GM11168 (cell line): ENCODE measurements around the gene ACSF2.

Source experiments
- in situ Hi-C: fragments of 300-500 bp; cut with MboI; formaldehyde crosslinking; loops from one replicate; pipeline ENCODE4 v1.12.0; 2022; ENCODE audit warnings: low sequenced_read_pairs; ENCODE audit not compliant: unreplicated experiment

ACSF2 gene

DNA sequence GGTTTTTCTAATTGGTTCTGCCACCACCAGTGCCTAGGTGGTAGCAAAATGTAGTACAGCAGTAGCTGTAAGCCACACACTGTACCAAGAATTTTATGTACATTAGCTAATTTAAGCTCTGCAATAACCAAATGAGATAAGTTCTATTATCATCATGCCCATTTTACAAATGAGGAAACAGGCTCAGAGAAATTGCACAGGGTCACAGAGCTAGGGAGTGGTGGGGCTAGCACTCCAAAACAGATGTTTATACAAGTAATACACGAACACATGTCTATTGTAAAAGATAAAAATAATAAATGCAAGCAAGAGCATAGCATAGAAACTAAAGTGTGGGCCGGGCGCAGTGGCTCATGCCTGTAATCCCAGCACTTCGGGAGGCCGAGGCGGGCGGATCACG, 66.2 kb downstream of the ACSF2 start:
- in situ Hi-C loops, result no loop called here

DNA sequence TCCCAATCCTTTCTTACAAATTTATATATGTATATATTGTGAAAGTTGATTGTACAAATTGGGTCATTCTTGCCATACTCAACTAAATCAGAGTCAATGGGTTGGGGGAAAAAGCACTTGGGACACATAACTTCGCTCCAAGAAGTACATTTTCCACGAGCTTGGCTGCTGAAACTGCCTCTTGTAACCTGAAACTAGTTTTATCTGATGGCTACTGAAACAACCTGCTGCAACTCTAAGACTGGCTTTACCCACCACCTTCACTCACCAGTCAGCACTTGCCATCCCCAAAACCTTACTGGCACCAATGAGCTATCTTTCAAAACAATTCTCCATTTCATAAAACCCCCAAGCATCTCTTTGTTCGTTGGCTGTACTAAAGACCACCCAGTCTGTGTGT, 67.7 kb downstream of the ACSF2 start:
- in situ Hi-C loops, result no loop called here

DNA sequence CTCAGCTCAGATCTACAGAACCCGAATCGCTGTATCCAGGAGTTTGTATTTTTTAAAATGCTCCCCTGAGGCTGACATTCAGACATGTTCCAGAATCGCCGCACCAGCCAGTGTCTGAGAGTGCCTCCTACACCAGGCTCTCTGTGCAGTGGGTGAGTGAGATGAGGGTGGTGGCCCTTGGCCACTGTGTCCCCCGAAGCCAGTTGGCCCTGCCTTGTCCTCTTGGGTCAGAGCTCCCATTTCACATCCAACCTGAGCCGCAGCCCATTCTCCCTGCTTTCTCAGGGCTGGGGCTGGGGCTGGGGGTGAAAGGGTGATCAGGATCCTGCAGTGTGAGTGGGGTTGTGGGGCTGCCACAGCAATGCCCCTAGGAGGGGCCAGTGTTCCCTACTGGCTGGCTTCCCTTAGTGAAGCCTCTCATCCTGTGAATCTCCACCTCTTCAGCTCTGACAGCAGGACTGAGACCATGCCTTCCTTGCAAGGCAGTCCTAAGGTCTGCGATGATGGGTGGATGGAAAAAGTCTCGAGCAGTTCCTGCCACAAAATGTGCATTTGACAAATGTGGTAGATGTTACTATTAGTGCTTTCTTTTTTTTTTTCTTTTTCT, 69.3 kb downstream of the ACSF2 start:
- in situ Hi-C loops, result loop anchor here (5.0 kb wide), 1 partner anchor 132 kb away; no protein-coding TSS in a partner anchor

DNA sequence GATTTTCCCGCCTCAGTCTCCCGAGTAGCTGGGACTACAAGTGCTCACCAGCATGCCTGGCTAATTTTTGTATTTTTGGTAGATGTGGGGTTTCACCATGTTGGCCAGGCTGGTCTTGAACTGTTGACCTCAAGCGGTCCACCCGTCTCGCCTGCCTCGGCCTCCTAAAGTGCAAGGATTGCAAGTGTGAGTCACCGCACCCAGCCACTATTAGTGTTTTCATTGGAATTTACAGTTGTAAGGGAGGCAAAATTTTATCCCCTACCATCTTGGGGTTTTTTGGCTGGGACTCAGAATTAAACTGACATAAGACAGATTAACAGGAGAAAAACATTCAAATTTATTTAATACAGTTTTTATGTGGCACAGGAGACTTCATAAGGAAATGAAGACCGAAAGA, 69.9 kb downstream of the ACSF2 start:
- in situ Hi-C loops, result loop anchor here (5.0 kb wide), 1 partner anchor 131 kb away; no protein-coding TSS in a partner anchor

DNA sequence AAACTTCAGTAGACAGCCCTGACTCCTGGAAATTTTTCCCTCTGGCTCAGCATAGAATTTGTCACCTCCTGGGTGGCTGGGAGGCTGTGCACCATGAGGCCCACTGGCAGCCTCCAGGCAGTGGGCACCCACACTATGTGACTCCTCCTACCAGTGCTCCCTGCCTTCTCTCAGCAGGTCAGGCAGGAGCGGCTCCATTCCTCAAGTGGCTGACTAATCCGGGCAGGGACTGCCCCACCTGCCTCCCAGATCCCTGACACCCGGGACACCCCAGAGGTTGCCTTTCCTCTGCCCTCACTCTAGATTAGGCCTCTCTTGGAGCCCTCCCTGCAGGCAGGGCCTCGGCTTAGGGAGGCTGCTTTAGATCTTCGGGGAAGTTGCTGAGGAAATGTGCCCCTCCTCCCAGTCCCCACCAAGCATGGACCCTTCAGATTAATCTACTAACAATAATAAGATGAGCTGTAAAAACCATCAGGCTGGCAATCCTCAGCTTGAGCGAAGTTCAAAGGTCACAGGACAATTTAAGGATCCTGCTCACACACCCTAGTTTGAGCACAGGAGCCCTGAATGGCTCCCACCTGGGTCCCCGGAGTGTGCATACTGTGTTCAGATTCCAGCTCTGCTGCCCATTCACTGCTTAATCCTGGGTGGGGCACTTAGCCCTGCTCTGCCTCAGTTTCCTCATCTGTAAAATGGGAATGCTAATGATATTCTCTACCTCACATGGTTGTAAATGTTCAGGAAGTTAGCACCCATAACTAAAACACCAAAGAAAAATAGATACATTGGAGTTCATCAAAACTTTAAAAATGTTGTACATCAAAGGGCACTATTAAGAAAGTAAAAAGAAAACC, 72.2 kb downstream of the ACSF2 start:
- in situ Hi-C loops, result loop anchor here (5.0 kb wide), 1 partner anchor 129 kb away; no protein-coding TSS in a partner anchor

DNA sequence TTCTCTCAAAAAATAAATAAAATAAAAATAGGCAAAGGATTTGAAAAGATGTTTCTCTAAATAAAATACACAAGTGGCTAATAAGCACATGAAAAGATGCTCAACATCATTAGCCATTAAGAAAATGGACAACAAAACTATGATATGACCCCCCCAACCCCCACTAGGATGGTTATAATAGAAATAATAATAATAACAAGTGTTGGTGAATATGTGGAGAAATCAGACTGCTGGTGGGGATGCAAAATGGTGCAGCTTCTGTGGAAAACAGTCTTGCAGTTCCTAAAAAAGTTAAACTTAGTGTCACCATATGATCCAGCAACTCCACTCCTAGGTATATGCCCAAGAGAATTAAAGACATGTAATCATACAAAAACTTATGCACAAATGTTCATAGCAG, 73.3 kb downstream of the ACSF2 start:
- in situ Hi-C loops, result loop anchor here (5.0 kb wide), 1 partner anchor 128 kb away; no protein-coding TSS in a partner anchor

DNA sequence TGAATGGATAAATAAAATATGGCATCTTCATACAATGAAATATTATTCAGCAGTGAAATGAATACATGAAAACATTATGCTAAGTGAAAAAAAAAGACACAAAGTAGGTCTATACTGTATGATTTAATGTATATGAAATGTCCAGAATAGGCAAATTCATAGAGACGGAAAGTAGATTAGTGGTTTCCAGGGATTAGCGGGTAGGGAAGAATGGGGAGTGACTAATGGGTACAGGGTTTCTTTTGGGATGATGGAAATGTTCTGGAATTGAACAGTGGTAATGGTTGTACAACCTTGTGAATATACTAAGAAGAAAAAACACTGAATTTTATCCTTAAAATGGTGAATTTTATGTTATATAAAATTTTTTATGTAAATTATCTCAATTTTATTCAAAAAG, 73.7 kb downstream of the ACSF2 start:
- in situ Hi-C loops, result loop anchor here (5.0 kb wide), 1 partner anchor 128 kb away; no protein-coding TSS in a partner anchor

DNA sequence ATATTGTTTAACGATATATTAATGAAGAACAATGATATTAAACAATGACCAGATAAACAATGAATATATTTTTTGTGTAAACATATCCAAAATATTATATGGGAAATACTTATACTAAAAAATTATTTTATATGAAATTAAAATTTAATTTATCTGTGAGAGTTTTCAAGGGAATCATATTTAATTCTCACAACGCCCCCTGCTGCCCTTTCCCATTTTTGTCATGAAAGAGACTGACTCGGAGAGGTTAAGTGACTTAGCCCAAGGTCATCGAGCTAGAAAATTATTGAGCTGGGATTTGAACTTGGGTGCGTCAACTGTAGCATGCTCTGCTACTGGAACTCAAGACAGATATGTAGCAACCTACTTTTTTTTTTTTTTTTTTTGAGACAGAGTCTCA, 75.0 kb downstream of the ACSF2 start:
- in situ Hi-C loops, result no loop called here

DNA sequence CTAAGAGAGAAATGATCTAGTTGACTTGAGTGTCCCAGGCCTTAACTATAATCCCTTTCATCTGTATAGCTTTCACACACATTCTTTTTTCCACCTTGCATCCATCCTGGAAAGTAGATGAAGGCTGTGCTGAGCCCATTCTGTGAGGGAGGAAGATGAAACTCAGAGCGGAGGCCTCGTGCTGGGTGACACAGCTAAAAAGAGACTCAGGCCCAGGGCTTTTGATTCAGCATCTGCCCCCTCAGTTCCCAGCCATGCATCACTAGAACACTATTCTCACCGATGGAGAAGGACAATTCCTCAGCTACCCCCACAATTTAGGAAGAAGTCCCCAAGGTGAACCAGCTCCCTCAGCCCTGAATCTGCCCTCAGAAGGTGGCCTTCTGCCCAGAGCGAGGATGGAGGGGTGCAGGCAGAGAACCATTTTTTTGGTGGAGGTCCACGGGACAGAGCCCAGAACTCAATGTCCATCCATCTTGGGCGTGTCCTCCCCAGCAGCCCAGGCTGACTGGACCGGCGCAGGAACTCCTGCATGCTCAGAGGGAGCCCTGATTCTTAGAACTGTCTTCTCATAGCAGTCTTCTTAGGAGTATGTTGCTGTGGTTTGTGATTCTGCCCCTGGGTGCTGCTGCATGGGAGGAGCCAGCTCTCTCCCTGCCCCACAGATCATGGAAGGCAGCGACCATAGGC, 76.4 kb downstream of the ACSF2 start:
- in situ Hi-C loops, result no loop called here

DNA sequence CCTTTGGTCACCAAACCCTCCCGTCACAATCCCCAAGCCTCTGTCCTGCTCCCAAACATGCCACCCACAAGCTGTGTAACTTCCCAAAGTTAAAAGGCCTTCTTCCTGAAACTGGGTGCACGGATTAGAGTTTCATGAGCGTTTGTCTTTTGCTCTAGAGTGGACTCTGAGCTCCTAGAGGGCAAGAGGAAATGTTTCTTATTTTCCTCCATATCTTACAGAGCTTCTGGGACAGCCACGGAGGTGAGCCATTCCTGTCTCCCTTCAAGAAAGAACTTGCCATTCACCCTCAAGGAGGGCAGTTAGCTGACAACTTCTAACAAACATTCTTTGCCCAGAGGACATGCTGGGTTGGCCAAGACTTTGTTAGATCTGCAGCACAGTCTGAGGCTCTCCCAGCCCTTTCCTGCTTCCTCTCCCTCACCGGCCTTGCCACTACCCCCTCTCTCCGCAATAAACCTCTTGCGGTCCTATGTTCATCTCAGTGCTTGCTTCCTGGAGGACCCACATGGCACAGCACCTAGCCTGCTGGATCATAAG, 79.6 kb downstream of the ACSF2 start:
- in situ Hi-C loops, result no loop called here

DNA sequence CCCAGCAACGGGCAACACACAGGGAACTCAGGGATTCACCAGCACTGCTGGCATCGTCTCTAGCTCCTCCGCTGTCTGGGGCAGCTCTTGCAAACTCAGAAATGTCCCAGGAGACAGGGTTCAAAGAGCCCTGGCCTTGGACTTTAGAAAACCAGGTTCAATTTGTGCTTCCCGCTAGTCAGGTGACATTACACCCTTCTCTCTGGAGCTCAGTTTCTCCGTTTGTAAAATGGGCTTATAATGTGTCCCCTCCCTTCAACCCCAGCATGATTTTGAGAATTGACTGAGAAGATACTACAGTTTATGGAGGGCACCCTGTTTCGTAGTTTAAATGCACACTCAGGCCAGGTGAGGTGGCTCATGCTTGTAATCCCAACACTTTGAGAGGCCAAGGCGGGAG, 80.3 kb downstream of the ACSF2 start:
- in situ Hi-C loops, result no loop called here

DNA sequence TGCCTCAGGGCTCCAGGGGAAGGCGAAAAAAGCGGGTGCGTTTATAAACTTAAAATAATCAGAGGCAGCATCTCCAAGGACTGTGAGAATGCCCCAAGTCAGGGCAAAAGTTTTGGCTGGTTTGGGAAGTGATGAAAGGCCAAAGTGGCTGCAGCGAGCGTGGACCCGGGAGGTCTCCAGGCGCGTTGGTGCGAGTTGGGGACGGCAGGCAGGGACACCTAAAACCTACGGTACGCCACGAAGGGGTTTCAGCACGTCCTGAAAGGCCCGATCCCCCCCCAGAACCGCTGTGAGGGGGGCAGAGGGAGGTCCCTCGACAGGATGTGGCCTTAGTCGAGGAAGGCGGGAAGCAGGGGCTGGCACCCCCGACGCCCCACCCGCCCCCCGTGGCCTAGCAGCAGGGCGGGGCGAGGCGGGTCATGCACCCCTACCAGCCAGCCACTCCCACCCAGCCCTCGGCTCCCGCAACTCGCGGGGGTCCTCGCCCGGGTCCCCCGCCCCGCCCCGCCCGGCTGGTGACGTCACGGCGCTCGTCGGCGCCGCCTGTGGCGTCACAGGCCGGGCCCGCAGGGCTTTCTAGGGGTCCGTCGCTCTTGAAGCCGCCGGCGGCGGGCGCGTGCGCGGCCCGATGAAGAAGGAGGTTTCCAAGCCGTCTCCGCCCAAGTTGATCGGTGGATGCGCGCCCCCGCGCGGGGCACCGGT, 82.0 kb downstream of the ACSF2 start, which contains the start of gene MYCBPAP:
Gene MYCBPAP (plus strand): TSS at position 569 of the 702 bp plus-strand sequence. CDS start 236 bp downstream, outside the sequence.
- in situ Hi-C loops, result no loop called here

DNA sequence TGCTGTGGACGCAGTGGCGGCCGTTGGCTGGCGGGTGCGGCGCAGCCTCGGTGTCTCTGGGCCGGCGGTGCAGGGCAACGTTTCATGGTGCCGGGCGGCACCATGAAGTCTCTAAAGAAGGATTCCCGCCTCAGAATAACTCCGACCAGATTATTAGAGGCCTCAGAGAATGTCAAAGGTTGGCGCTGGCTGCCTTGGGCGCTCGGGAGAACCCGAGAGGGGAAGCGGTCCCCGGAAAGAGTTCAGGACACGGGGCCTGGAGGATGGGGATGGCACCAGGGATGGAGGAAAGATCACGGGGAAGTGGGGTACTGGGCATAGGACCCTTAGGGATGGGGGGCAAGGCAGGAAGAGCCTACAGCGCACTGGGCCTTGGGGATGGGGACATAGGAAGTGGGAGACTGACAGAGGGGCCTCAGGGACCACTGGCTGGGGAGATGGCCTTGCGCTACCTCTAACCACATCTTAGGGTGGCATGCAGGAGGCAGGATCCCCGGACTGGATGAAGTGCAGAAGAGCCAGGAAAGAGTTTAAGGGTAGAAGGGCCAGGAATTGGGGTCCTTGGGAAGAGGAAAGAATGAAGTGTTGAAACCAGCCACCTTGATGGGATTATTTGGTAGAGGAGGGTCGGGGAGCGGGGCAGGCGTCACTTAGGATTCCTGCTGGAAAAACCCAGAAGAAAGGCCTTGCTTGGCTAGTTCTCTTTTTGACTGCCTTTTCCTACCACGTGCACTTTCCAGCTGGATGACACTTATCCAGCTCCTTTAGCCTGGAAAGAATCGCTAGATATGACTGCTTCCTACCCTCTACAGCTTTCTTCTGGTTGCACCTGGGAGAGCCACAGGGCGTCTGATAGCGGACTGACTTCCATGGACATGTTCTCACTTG, 82.8 kb downstream of the ACSF2 start:
- in situ Hi-C loops, result no loop called here

DNA sequence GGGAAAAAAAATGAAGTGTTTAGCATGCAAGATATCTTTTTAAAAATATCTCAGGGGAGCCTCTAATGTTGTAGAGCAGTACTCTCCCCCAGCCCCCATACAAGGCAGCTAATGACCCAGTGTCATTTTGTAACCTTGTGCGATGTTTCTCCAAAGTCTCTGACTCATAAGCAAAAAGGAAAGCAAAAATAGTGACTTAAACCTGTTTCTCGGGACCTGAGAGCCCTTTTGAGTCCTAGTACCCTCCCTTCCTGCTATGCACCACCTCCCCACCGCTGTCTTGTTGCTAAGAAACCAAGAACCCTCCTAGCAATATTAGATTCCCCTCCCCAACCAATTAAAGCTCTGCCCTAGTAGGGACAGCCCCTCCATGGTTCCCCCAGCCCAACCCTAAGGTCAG, 85.0 kb downstream of the ACSF2 start:
- in situ Hi-C loops, result no loop called here

DNA sequence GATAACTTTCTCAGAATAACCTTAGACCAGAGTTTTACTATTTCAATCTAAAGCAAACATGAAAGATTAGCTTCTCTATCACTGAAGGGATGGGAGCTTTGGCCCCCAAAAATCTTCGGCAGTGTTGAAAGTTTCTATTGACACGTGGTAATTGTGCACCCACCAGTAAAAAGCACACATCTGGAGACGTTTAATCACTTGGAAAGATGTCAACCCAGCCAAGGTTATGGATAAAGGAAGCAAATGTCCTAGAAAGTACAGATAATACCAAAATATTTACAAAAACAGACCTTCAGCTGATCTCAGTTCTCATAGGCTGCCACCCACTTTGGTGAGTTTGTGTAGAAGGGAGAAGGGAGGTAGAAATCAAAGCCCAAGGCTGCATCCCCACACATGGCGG, 87.5 kb downstream of the ACSF2 start:
- in situ Hi-C loops, result no loop called here

DNA sequence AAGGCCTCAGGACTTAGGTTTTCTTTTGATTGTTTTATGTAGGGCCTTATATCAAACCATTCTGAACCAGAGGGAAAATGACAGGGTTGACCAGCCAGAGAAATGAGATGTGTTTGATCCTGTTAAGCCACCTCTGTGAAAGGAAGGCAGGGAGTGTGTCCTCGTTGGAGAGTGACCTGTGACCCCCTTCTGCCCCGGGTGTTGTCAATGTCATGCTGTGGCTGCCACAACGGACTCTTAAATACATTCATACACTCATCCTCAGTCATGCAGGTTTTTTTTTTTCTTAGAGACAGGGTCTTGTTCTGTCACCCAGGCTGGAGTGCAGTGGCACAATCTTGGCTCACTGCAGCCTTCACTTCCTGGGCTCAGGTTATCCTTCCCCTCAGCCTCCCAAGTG, 88.4 kb downstream of the ACSF2 start:
- in situ Hi-C loops, result no loop called here

DNA sequence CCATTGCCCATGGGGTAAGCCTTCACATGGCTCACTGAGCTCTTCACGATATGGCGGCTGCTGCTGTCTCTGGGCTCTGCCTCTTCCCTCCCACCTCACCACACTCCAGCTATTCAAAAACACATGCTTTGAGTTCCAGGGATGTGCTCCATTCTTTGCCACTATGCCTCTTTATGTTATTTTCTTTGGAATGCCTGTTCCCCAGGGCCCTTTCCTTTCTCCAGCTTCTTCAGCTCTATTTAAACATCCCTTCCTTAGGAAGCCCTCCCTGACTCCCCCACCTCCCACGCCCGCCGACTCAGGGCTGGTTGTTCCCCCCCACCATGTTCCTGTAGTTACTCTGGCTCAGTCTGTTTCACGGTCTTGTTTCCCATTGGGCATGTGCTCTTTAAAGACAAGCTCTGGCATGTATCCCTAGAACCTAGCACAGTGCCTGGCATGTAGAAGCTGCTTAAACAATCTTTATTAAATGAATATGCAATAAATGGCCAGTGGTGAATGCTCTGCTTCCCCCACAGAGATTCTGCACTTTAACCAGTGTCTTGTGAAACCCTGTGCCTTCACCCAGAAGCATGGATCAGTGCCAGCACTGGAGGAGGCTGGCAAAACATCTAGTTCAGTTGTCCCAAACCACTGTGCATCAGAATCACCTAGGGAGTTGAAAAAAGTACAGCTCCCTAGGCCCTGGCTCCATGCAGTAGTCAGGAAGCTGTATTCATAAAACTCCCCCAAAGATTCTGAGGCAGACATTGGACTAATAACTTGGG, 89.1 kb downstream of the ACSF2 start:
- in situ Hi-C loops, result no loop called here

DNA sequence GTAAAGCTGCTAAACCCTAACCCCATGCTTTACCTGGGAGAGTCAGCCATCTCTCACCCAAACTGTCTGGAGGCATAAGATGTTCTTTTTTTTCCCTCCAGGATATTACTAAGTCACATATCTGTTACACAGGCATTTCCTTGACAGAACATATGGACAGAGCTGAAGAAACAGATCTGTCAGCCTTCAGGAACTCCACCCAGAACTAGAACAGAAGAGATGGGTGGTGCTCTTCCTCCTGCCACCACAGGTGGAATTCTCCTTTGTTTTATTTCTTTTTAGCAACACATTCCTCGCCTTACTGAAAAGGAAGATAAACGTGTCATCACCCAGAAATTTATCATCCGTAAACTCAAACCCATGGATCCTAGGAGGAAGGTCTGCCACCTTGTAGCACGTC, 91.0 kb downstream of the ACSF2 start:
- in situ Hi-C loops, result no loop called here
